ENCODE results near the gene IL6ST. TPM values are rescaled to one million over a fixed set of nuclear protein-coding genes. Genes with fewer than 3 reads are reported as not detected.

Gene IL6ST
- total RNA-seq, 1 donor from 2014 or later = 37.7 TPM

GRCh38 chr5:55897206-55897894, 97.4 kb downstream of the IL6ST start:
- H3K4me3 Mint-ChIP-seq (ENCODE audit: unreplicated experiment) = no peak overlapping the region
- H3K9me3 Mint-ChIP-seq (ENCODE audit: unreplicated experiment) = no peaks in the 10 kb centered on the region
- no peaks in the 10 kb centered on the region for H3K4me1 Mint-ChIP-seq (ENCODE audit: low read depth, unreplicated experiment)
- no peaks in the 10 kb centered on the region for H3K27me3 Mint-ChIP-seq (ENCODE audit: unreplicated experiment)
- no peaks in the 10 kb centered on the region for H3K36me3 Mint-ChIP-seq (ENCODE audit: unreplicated experiment)
- no peak for TF ChIP-seq CTCF (IDR thresholded peaks at IDR 0.05; ENCODE audit: partially characterized antibody, unreplicated experiment)
- H3K27ac Mint-ChIP-seq (ENCODE audit: unreplicated experiment) = no peak overlapping the region
- DNase-seq = no peak

- DNase-seq = no peak
- H3K27ac Mint-ChIP-seq (ENCODE audit: unreplicated experiment) = no peak overlapping the region
- H3K9me3 Mint-ChIP-seq (ENCODE audit: unreplicated experiment) = no peaks in the 10 kb centered on the region
- H3K36me3 Mint-ChIP-seq (ENCODE audit: unreplicated experiment) = no peaks in the 10 kb centered on the region
- no peak overlapping the region for H3K4me3 Mint-ChIP-seq (ENCODE audit: unreplicated experiment)
- no peak for TF ChIP-seq CTCF (IDR thresholded peaks at IDR 0.05; ENCODE audit: partially characterized antibody, unreplicated experiment)
- H3K4me1 Mint-ChIP-seq (ENCODE audit: low read depth, unreplicated experiment) = no peaks in the 10 kb centered on the region
- H3K27me3 Mint-ChIP-seq (ENCODE audit: unreplicated experiment) = no peaks in the 10 kb centered on the region
Measured at GRCh38 chr5:55896663-55897062, 98.1 kb downstream of the IL6ST start.

- H3K9me3 Mint-ChIP-seq (ENCODE audit: unreplicated experiment) = no peaks in the 10 kb centered on the region
- no peaks in the 10 kb centered on the region for H3K27me3 Mint-ChIP-seq (ENCODE audit: unreplicated experiment)
- H3K36me3 Mint-ChIP-seq (ENCODE audit: unreplicated experiment) = no peaks in the 10 kb centered on the region
- no peak overlapping the region for H3K27ac Mint-ChIP-seq (ENCODE audit: unreplicated experiment)
- TF ChIP-seq CTCF (IDR thresholded peaks at IDR 0.05; ENCODE audit: partially characterized antibody, unreplicated experiment) = no peak
- H3K4me3 Mint-ChIP-seq (ENCODE audit: unreplicated experiment) = no peak overlapping the region
- DNase-seq = no peak
- no peaks in the 10 kb centered on the region for H3K4me1 Mint-ChIP-seq (ENCODE audit: low read depth, unreplicated experiment)
Measured at GRCh38 chr5:55896238-55896637, 98.5 kb downstream of the IL6ST start.

GRCh38 chr5:55895346-55895745, 99.4 kb downstream of the IL6ST start:
- TF ChIP-seq CTCF (IDR thresholded peaks at IDR 0.05; ENCODE audit: partially characterized antibody, unreplicated experiment) = no peak
- Mint-ChIP-seq H3K27ac (ENCODE audit: unreplicated experiment) (no peak overlapping the region), H3K9me3 (ENCODE audit: unreplicated experiment) (no peaks in the 10 kb centered on the region), H3K36me3 (ENCODE audit: unreplicated experiment) (no peaks in the 10 kb centered on the region), H3K4me1 (ENCODE audit: low read depth, unreplicated experiment) (no peaks in the 10 kb centered on the region), H3K27me3 (ENCODE audit: unreplicated experiment) (no peaks in the 10 kb centered on the region), H3K4me3 (ENCODE audit: unreplicated experiment) (no peak overlapping the region)
- DNase-seq = no peak

- no peaks in the 10 kb centered on the region for H3K27me3 Mint-ChIP-seq (ENCODE audit: unreplicated experiment)
- no peaks in the 10 kb centered on the region for H3K9me3 Mint-ChIP-seq (ENCODE audit: unreplicated experiment)
- DNase-seq = no peak
- H3K4me3 Mint-ChIP-seq (ENCODE audit: unreplicated experiment) = no peak overlapping the region
- no peaks in the 10 kb centered on the region for H3K36me3 Mint-ChIP-seq (ENCODE audit: unreplicated experiment)
- no peaks in the 10 kb centered on the region for H3K4me1 Mint-ChIP-seq (ENCODE audit: low read depth, unreplicated experiment)
- TF ChIP-seq CTCF (IDR thresholded peaks at IDR 0.05; ENCODE audit: partially characterized antibody, unreplicated experiment) = no peak
- H3K27ac Mint-ChIP-seq (ENCODE audit: unreplicated experiment) = no peak overlapping the region
Measured at GRCh38 chr5:55894135-55894534, 100.6 kb downstream of the IL6ST start.
